Cardiac muscle cell (in vitro differentiated cells and primary cell): ENCODE measurements around the gene CDK18. TPM values are rescaled to one million over a fixed set of nuclear protein-coding genes. Genes with fewer than 3 reads are reported as not detected.

Experiments used
- DNase-seq, 2 donors: peaks; one replicate each; pipeline versions ENCODE4 v3.0.0 to v3.0.0-alpha.2; 2010 to 2017; ENCODE audit warnings: low read depth in 1 of 2, low spot score in 1 of 2
- H3K27ac ChIP-seq: fragments of 200-600 bp; sonication (generic); 2 replicates; pipeline ENCODE4 v1.5.1; 2016
- H3K27me3 ChIP-seq: fragments of 200-600 bp; sonication (generic); 2 replicates; pipeline ENCODE4 v1.6.0; 2016; ENCODE audit warnings: control low read depth
- H3K36me3 ChIP-seq: fragments of 200-600 bp; sonication (generic); 2 replicates; pipeline ENCODE4 v1.5.1; 2016; ENCODE audit warnings: control low read depth
- H3K4me1 ChIP-seq: fragments of 200-600 bp; sonication (generic); 2 replicates; pipeline ENCODE4 v1.8.1; 2017; ENCODE audit warnings: low read depth, mild to moderate bottlenecking, mixed run types
- H3K4me3 ChIP-seq: fragments of 200-600 bp; sonication (generic); 2 replicates; pipeline ENCODE4 v1.5.1; 2016; ENCODE audit warnings: mild to moderate bottlenecking
- H3K9me3 ChIP-seq: fragments of 200-600 bp; sonication (generic); 2 replicates; pipeline ENCODE4 v1.5.1; 2017; ENCODE audit warnings: low read depth, mild to moderate bottlenecking, control low read depth
- polyA plus RNA-seq: library from polyadenylated mRNA; unstranded; fragments of >200 nt; fragmentation: Nextera tagmentation; extraction: Ambion mirVana; gene quantifications from 2 replicates; pipeline ENCODE4 v1.2.1, GENCODE V29; 2016
- total RNA-seq: library from RNA; depleted of rRNA; stranded (reverse); fragments of >200 nt; gene quantifications from 2 replicates; pipeline ENCODE4 v1.2.3, GENCODE V29; 2016
- TF ChIP-seq, protein P1 (sequence below): IDR thresholded peaks from 2 replicates; pipeline ENCODE4 v1.5.1; 2012; ENCODE audit warnings: low read depth, mild to moderate bottlenecking, low read length

Gene CDK18
- total and polyA plus RNA-seq, 2 experiments from 2014 or later: 29.8 to 42.0 TPM

DNA sequence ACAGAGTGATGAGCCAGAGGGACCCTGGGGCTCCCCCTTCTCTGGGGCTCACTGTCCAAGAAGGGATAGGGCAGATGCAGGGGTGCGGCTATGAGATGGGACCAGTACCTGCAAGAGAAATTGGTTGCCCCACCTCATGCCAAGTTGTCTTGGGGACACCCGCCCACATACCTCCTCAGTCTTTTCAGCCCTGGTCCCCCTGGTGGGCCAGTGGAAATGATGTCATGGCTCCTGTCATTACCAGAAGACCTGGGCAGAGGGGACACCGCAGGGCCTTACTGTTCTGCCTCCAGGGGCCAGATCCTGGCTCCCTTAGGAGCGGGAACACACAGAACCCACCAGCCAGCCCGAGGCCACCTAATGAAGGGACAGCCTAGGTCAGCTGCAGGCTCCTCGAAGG is 63.2 kb downstream of the CDK18 start:
- H3K4me3 ChIP-seq: no peak overlapping the region
- TF ChIP-seq, protein P1, sequence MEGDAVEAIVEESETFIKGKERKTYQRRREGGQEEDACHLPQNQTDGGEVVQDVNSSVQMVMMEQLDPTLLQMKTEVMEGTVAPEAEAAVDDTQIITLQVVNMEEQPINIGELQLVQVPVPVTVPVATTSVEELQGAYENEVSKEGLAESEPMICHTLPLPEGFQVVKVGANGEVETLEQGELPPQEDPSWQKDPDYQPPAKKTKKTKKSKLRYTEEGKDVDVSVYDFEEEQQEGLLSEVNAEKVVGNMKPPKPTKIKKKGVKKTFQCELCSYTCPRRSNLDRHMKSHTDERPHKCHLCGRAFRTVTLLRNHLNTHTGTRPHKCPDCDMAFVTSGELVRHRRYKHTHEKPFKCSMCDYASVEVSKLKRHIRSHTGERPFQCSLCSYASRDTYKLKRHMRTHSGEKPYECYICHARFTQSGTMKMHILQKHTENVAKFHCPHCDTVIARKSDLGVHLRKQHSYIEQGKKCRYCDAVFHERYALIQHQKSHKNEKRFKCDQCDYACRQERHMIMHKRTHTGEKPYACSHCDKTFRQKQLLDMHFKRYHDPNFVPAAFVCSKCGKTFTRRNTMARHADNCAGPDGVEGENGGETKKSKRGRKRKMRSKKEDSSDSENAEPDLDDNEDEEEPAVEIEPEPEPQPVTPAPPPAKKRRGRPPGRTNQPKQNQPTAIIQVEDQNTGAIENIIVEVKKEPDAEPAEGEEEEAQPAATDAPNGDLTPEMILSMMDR: no peak
- no peaks in the 10 kb centered on the region for H3K36me3 ChIP-seq
- H3K4me1 ChIP-seq: peaks cover 6% of the 10 kb centered on the region
- H3K27me3 ChIP-seq: peaks cover 70% of the 10 kb centered on the region
- no peak overlapping the region for H3K27ac ChIP-seq
- DNase-seq: no peak
- H3K9me3 ChIP-seq: no peaks in the 10 kb centered on the region

DNA sequence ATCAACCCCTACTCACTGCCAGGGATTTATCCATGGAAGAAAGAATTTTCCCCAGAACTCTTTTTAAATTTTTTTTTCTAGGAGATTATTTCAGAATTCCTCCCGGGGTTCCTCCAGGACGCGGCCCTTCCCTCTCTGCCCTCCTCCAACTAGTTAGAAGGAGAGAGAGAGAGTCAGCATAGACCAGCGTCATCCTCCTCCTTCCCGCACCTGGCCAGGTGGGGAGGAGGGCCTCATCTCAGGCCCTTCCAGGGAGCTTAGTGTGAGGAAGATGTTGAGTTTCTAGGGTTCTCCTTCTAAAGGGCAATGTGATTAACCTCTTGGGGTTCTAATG is 63.6 kb downstream of the CDK18 start:
- H3K27ac ChIP-seq: no peak overlapping the region
- peaks cover 6% of the 10 kb centered on the region for H3K4me1 ChIP-seq
- H3K4me3 ChIP-seq: no peak overlapping the region
- DNase-seq: no peak
- H3K36me3 ChIP-seq: no peaks in the 10 kb centered on the region
- peaks cover 70% of the 10 kb centered on the region for H3K27me3 ChIP-seq
- TF ChIP-seq, protein P1: no peak
- no peaks in the 10 kb centered on the region for H3K9me3 ChIP-seq

DNA sequence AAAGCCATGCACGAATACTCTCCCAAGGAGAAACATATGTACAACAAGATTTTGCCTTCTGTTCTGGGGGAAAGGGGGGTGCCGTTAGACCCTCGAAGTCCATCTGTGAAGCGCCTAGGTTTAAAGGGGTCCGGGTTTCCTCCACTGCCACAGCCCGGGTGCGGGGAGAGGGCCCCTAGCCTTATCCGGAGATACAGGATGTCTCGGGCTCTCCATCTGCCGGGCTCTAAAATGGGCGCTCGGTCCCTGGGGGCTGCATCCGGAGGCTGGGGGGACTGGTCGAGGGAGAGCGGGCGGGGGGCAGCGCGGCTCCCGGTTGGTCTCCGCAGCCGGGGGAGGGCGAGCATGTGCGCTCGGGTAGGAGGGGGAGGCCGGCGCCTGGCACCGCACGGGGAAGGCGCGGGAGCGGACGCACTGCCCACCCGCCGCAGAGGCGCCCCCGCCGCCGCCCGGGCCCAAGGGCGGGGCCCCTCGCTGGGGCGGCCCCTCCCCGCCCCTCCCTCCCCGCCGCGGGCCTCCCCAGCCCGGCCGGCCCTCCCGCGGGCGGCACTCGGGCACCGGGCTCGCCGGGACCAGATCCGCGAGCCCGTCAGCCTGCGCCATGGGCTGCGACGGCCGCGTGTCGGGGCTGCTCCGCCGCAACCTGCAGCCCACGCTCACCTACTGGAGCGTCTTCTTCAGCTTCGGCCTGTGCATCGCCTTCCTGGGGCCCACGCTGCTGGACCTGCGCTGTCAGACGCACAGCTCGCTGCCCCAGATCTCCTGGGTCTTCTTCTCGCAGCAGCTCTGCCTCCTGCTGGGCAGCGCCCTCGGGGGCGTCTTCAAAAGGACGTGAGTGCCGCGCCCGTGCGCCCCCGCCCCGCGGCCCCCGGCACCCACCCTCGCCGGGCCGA is 64.2 kb downstream of the CDK18 start:
- peak; percentile 11 to 38 for DNase-seq

DNA sequence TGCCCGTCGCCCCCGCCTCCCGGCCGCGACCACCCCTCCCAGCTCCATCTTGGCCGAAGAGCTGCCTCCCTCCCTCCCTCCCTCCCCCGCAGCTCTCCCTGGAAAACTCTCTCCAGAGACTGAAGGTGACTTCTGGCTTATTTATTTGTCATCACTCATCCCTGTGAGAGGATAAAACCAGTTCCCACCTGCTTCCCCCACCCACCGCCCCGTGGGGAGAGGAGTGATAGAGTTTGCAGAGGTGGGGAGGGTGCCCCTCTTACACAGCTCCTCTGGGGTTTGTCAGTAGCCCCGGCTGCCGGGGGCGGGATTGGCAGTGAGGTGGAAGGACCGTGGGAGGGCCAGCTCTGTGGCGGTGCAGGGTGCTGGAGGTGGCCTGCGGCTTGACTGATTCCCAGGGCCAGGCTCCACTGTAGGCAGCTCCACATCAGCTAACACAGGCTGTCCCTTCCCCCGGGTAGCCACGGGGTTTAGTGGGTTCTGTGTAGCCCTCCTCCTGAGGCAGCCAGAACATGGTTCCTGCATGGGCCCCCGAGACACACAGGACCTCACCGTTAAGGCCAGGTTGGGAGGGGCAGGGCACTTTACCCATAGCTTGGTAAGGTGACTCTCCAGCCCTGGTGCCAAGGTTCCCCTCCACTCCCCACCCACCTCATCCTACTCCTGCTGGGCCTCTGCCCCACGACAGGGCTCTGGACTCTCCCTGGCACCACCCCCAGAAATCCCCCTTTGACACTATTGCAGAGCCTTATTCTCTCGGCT is 65.1 kb downstream of the CDK18 start:
- peak in 1 of 2 donors; percentile 23 for DNase-seq
- peaks cover 74% of the 10 kb centered on the region for H3K27me3 ChIP-seq
- H3K36me3 ChIP-seq: no peaks in the 10 kb centered on the region
- peaks cover 6% of the 10 kb centered on the region for H3K4me1 ChIP-seq
- no peak overlapping the region for H3K27ac ChIP-seq
- peak overlapping the region; percentile 31 for H3K4me3 ChIP-seq
- no peaks in the 10 kb centered on the region for H3K9me3 ChIP-seq
- TF ChIP-seq, protein P1: no peak

More for the DNA sequence above, 64.2 kb downstream of the CDK18 start:
- peaks cover 6% of the 10 kb centered on the region for H3K4me1 ChIP-seq
- peak overlapping the region; percentile 31 for H3K4me3 ChIP-seq
- TF ChIP-seq, protein P1: peak; percentile 8
- peaks cover 70% of the 10 kb centered on the region for H3K27me3 ChIP-seq
- no peaks in the 10 kb centered on the region for H3K9me3 ChIP-seq
- H3K36me3 ChIP-seq: no peaks in the 10 kb centered on the region
- H3K27ac ChIP-seq: no peak overlapping the region

GRCh38 chr1:205570173-205570501 is 65.7 kb downstream of the CDK18 start:
- Histone ChIP-seq H3K4me1 (peaks cover 6% of the 10 kb centered on the region), H3K27ac (no peak overlapping the region), H3K36me3 (no peaks in the 10 kb centered on the region), H3K4me3 (no peak overlapping the region), H3K27me3 (peaks cover 79% of the 10 kb centered on the region), H3K9me3 (no peaks in the 10 kb centered on the region)
- TF ChIP-seq, protein P1: no peak
- DNase-seq: no peak
